Endodermal cell (in vitro differentiated cells): ENCODE measurements around the gene ENAH. TPM values are rescaled to one million over a fixed set of nuclear protein-coding genes. Genes with fewer than 3 reads are reported as not detected.

Experiments
- DNase-seq: peaks from one replicate; pipeline ENCODE4 v3.0.0-alpha.2; 2017
- H3K27ac ChIP-seq: 2 replicates; pipeline ENCODE4 v1.5.1; 2013; ENCODE audit warnings: mild to moderate bottlenecking, low read depth, low read length, moderate library complexity
- H3K27me3 ChIP-seq: 2 replicates; pipeline ENCODE4 v1.6.1; 2013; ENCODE audit warnings: mild to moderate bottlenecking, low read length, moderate library complexity; ENCODE audit not compliant: insufficient read depth, control insufficient read depth, poor library complexity, severe bottlenecking
- H3K36me3 ChIP-seq: 2 replicates; pipeline ENCODE4 v1.7.0; 2013; ENCODE audit warnings: mild to moderate bottlenecking, low read length, moderate library complexity; ENCODE audit not compliant: control insufficient read depth, insufficient read depth
- H3K4me1 ChIP-seq: one replicate; pipeline ENCODE4 v1.7.0; 2013; ENCODE audit warnings: low read length; ENCODE audit not compliant: control insufficient read depth, insufficient read depth
- H3K4me3 ChIP-seq: 2 replicates; pipeline ENCODE4 v1.5.1; 2013; ENCODE audit warnings: mild to moderate bottlenecking, low read length, moderate library complexity
- H3K9ac ChIP-seq: 2 replicates; pipeline ENCODE4 v1.6.1; 2013; ENCODE audit warnings: mild to moderate bottlenecking, low read length, moderate library complexity; ENCODE audit not compliant: poor library complexity, severe bottlenecking; ENCODE audit errors: extremely low read depth
- H3K9me3 ChIP-seq: 2 replicates; pipeline ENCODE4 v1.6.1; 2013; ENCODE audit warnings: mild to moderate bottlenecking, low read length, moderate library complexity; ENCODE audit not compliant: control insufficient read depth
- H3K27ac Mint-ChIP-seq: 2 replicates; pipeline ENCODE4 v1.8.0; 2020; ENCODE audit warnings: mixed read lengths
- H3K27me3 Mint-ChIP-seq: 2 replicates; pipeline ENCODE4 v1.8.0; 2021; ENCODE audit warnings: mild to moderate bottlenecking, mixed read lengths; ENCODE audit not compliant: insufficient read depth
- H3K36me3 Mint-ChIP-seq: 2 replicates; pipeline ENCODE4 v1.8.0; 2020; ENCODE audit warnings: low read depth, mixed read lengths
- H3K4me1 Mint-ChIP-seq: 2 replicates; pipeline ENCODE4 v1.8.0; 2020; ENCODE audit warnings: mixed read lengths
- H3K4me3 Mint-ChIP-seq: 2 replicates; pipeline ENCODE4 v1.8.0; 2020; ENCODE audit warnings: mild to moderate bottlenecking, moderate library complexity, mixed read lengths
- H3K9me3 Mint-ChIP-seq: 2 replicates; pipeline ENCODE4 v1.8.0; 2020; ENCODE audit warnings: mild to moderate bottlenecking, mixed read lengths
- CTCF ChIP-seq: fragments of 200-600 bp; sonication (generic); conservative IDR thresholded peaks from 2 replicates; pipeline ENCODE4 v1.5.0; 2021; ENCODE audit warnings: antibody characterized with exemption, mild to moderate bottlenecking
- WGBS, 2 experiments: methylation state at CpG; one replicate each; pipeline versions ENCODE4 v1.1.5 to v1.1.7; 2013; ENCODE audit warnings: missing lambda C conversion rate in 2 of 2, mixed read lengths in 1 of 2; ENCODE audit not compliant: insufficient coverage in 1 of 2, insufficient read length in 1 of 2; 5-methylcytosine and 5-hydroxymethylcytosine counted together
- total RNA-seq, 2 donors: library from RNA; stranded (reverse); fragmentation: NEBNext Ultra II Directional in 1 of 2; extraction: Animal tissue kit (Norgen Biotek cat#: 25700) in 1 of 2; gene quantifications; 2 replicates in 1 of 2; 3 replicates in 1 of 2; pipeline ENCODE4 v1.2.1, GENCODE V29; 2021

Gene ENAH
- total RNA-seq, 2 donors from 2014 or later, result 263 to 267 TPM

- no peak for TF ChIP-seq CTCF
- 80 to 93% methylated on average over 5 to 8 of the region's 8 CpGs for WGBS, 2 experiments
- DNase-seq, result no peak
- H3K27me3 Mint-ChIP-seq, result peaks cover 10% of the 10 kb centered on the region
- H3K4me3 ChIP-seq, result no peak overlapping the region
- H3K9me3 ChIP-seq, result no peaks in the 10 kb centered on the region
- no peak overlapping the region for H3K9ac ChIP-seq
- H3K4me1 ChIP-seq, result no peaks in the 10 kb centered on the region
- H3K36me3 Mint-ChIP-seq, result no peaks in the 10 kb centered on the region
- no peaks in the 10 kb centered on the region for H3K9me3 Mint-ChIP-seq
- H3K27me3 ChIP-seq, result no peaks in the 10 kb centered on the region
- H3K36me3 ChIP-seq, result no peaks in the 10 kb centered on the region
- no peak overlapping the region for H3K27ac Mint-ChIP-seq
- H3K4me1 Mint-ChIP-seq, result peaks cover 4% of the 10 kb centered on the region
- no peak overlapping the region for H3K4me3 Mint-ChIP-seq
- no peak overlapping the region for H3K27ac ChIP-seq
Measured at GRCh38 chr1:225471109-225471452, 181.8 kb downstream of the ENAH start.

GRCh38 chr1:225470211-225471108 is 182.5 kb downstream of the ENAH start:
- no peaks in the 10 kb centered on the region for H3K9me3 Mint-ChIP-seq
- no peak overlapping the region for H3K27ac Mint-ChIP-seq
- peak; percentile 47 for DNase-seq
- TF ChIP-seq CTCF, result no peak
- Histone ChIP-seq H3K36me3 (no peaks in the 10 kb centered on the region), H3K4me1 (peaks cover 2% of the 10 kb centered on the region), H3K9ac (no peak overlapping the region), H3K9me3 (no peaks in the 10 kb centered on the region), H3K4me3 (no peak overlapping the region), H3K27me3 (no peaks in the 10 kb centered on the region), H3K27ac (no peak overlapping the region)
- no peak overlapping the region for H3K4me3 Mint-ChIP-seq
- H3K4me1 Mint-ChIP-seq, result peaks cover 5% of the 10 kb centered on the region
- H3K36me3 Mint-ChIP-seq, result no peaks in the 10 kb centered on the region
- peaks cover 10% of the 10 kb centered on the region for H3K27me3 Mint-ChIP-seq
- 83 to 89% methylated on average over 22 to 25 of the region's 25 CpGs for WGBS, 2 experiments

- Histone ChIP-seq H3K27ac (no peak overlapping the region), H3K9ac (no peak overlapping the region), H3K36me3 (no peaks in the 10 kb centered on the region), H3K27me3 (no peaks in the 10 kb centered on the region), H3K9me3 (no peaks in the 10 kb centered on the region), H3K4me1 (peaks cover 12% of the 10 kb centered on the region), H3K4me3 (no peak overlapping the region)
- peak; percentile 37 for DNase-seq
- no peak overlapping the region for H3K4me3 Mint-ChIP-seq
- H3K4me1 Mint-ChIP-seq, result peaks cover 10% of the 10 kb centered on the region
- no peak overlapping the region for H3K27ac Mint-ChIP-seq
- 91 to 97% methylated on average over 5 of the region's 5 CpGs for WGBS, 2 experiments
- no peaks in the 10 kb centered on the region for H3K36me3 Mint-ChIP-seq
- H3K27me3 Mint-ChIP-seq, result peaks cover 4% of the 10 kb centered on the region
- no peaks in the 10 kb centered on the region for H3K9me3 Mint-ChIP-seq
- TF ChIP-seq CTCF, result no peak
Measured at GRCh38 chr1:225469051-225469450, 183.9 kb downstream of the ENAH start.
